ENCODE data around the gene EHMT1. TPM values are rescaled to one million over a fixed set of nuclear protein-coding genes. Genes with fewer than 3 reads are reported as not detected.

The EHMT1 gene
- total and polyA plus RNA-seq, 2 experiments from 2014 or later, result 162 to 177 TPM

- ATAC-seq, result peak; percentile 8
- H3K9me3 Mint-ChIP-seq, result no peaks in the 10 kb centered on the region
- Histone ChIP-seq H2AFZ (no peak overlapping the region), H3K4me3 (no peak overlapping the region), H3K27ac (ENCODE audit: low read depth) (peak overlapping the region; percentile 87), H3K9me2 (ENCODE audit: insufficient read depth) (no peaks in the 10 kb centered on the region), H4K20me1 (replicated peaks; ENCODE audit: insufficient read depth) (0 out of 2 replicates have a peak, but pooled peaks cover 4% of the 10 kb centered on the region), H3K27me3 (ENCODE audit: insufficient read depth) (no peaks in the 10 kb centered on the region), H3K36me3 (ENCODE audit: insufficient read depth) (no peaks in the 10 kb centered on the region; the same call in 1 of the 2 replicates), H3K4me1 (ENCODE audit: insufficient read depth) (peaks cover 51% of the 10 kb centered on the region), H3K4me2 (peak overlapping the region; percentile 60), H3F3A (replicated peaks; ENCODE audit: low read depth) (peaks cover 10% of the 10 kb centered on the region), H3K79me2 (replicated peaks; ENCODE audit: insufficient read depth) (peaks cover 94% of the 10 kb centered on the region)
- 0 out of 2 replicates have a peak overlapping the region, but pooled peaks have one; percentile 12 for H3K27ac Mint-ChIP-seq
- peak; percentile 43 for DNase-seq (ENCODE audit: low spot score)
- H3K4me3 Mint-ChIP-seq, result no peak overlapping the region
- peaks cover 14% of the 10 kb centered on the region for H3K36me3 Mint-ChIP-seq (ENCODE audit: low read depth)
- H3K27me3 Mint-ChIP-seq (ENCODE audit: insufficient read depth, low read depth, poor library complexity), result peaks cover 4% of the 10 kb centered on the region
- H3K4me1 Mint-ChIP-seq, result peaks cover 53% of the 10 kb centered on the region
- TF ChIP-seq, protein P1, sequence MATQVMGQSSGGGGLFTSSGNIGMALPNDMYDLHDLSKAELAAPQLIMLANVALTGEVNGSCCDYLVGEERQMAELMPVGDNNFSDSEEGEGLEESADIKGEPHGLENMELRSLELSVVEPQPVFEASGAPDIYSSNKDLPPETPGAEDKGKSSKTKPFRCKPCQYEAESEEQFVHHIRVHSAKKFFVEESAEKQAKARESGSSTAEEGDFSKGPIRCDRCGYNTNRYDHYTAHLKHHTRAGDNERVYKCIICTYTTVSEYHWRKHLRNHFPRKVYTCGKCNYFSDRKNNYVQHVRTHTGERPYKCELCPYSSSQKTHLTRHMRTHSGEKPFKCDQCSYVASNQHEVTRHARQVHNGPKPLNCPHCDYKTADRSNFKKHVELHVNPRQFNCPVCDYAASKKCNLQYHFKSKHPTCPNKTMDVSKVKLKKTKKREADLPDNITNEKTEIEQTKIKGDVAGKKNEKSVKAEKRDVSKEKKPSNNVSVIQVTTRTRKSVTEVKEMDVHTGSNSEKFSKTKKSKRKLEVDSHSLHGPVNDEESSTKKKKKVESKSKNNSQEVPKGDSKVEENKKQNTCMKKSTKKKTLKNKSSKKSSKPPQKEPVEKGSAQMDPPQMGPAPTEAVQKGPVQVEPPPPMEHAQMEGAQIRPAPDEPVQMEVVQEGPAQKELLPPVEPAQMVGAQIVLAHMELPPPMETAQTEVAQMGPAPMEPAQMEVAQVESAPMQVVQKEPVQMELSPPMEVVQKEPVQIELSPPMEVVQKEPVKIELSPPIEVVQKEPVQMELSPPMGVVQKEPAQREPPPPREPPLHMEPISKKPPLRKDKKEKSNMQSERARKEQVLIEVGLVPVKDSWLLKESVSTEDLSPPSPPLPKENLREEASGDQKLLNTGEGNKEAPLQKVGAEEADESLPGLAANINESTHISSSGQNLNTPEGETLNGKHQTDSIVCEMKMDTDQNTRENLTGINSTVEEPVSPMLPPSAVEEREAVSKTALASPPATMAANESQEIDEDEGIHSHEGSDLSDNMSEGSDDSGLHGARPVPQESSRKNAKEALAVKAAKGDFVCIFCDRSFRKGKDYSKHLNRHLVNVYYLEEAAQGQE (IDR thresholded peaks at IDR 0.05; ENCODE audit: unreplicated experiment), result no peak
- TF ChIP-seq STAT1 (IDR thresholded peaks at IDR 0.05; ENCODE audit: unreplicated experiment) (no peak), CTCF (conservative IDR thresholded peaks at IDR 0.05; ENCODE audit: low read depth in 2 of 2) (no peak), ZNF331 (CRISPR knock-in tag; IDR thresholded peaks at IDR 0.05; ENCODE audit: low read depth) (no peak), NANOG (IDR thresholded peaks at IDR 0.05; ENCODE audit: borderline replicate concordance) (no peak), POLR2AphosphoS5 (IDR thresholded peaks at IDR 0.05; ENCODE audit: low read depth) (no peak), JUNB (IDR thresholded peaks at IDR 0.05; ENCODE audit: unreplicated experiment) (no peak)
- TF ChIP-seq, protein P2, sequence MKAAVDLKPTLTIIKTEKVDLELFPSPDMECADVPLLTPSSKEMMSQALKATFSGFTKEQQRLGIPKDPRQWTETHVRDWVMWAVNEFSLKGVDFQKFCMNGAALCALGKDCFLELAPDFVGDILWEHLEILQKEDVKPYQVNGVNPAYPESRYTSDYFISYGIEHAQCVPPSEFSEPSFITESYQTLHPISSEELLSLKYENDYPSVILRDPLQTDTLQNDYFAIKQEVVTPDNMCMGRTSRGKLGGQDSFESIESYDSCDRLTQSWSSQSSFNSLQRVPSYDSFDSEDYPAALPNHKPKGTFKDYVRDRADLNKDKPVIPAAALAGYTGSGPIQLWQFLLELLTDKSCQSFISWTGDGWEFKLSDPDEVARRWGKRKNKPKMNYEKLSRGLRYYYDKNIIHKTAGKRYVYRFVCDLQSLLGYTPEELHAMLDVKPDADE (IDR thresholded peaks at IDR 0.05), result no peak
Measured at GRCh38 chr9:137663584-137663983, 44.8 kb downstream of the EHMT1 start.

- Histone ChIP-seq H3K4me3 (peak overlapping the region; percentile 18; the same call in 1 of the 2 replicates), H3K27me3 (ENCODE audit: insufficient read depth) (no peaks in the 10 kb centered on the region), H3K27ac (ENCODE audit: low read depth) (peak overlapping the region; percentile 95), H3K4me1 (ENCODE audit: insufficient read depth) (peaks cover 55% of the 10 kb centered on the region), H4K20me1 (replicated peaks; ENCODE audit: insufficient read depth) (no peaks in the 10 kb centered on the region), H2AFZ (no peak overlapping the region), H3K36me3 (ENCODE audit: insufficient read depth) (no peaks in the 10 kb centered on the region; the same call in 1 of the 2 replicates), H3K4me2 (peak overlapping the region; percentile 69; the same call in 1 of the 2 replicates), H3F3A (replicated peaks; ENCODE audit: low read depth) (peaks cover 11% of the 10 kb centered on the region), H3K79me2 (replicated peaks; ENCODE audit: insufficient read depth) (peaks cover 90% of the 10 kb centered on the region), H3K9me2 (ENCODE audit: insufficient read depth) (no peaks in the 10 kb centered on the region)
- peak; percentile 15 for ATAC-seq
- DNase-seq (ENCODE audit: low spot score), result peak; percentile 60
- TF ChIP-seq NANOG (IDR thresholded peaks at IDR 0.05; ENCODE audit: borderline replicate concordance), result 0 out of 2 replicates have a peak, but pooled peaks have one; percentile 2
- TF ChIP-seq POLR2AphosphoS5 (IDR thresholded peaks at IDR 0.05; ENCODE audit: low read depth), result no peak
- H3K9me3 Mint-ChIP-seq, result no peaks in the 10 kb centered on the region
- H3K36me3 Mint-ChIP-seq (ENCODE audit: low read depth), result peaks cover 25% of the 10 kb centered on the region
- H3K4me3 Mint-ChIP-seq, result peak overlapping the region; percentile 20
- H3K27me3 Mint-ChIP-seq (ENCODE audit: insufficient read depth, low read depth, poor library complexity), result peaks cover 9% of the 10 kb centered on the region
- H3K4me1 Mint-ChIP-seq, result peaks cover 64% of the 10 kb centered on the region
- peak overlapping the region; percentile 91 for H3K27ac Mint-ChIP-seq
Measured at GRCh38 chr9:137664676-137665075, 45.9 kb downstream of the EHMT1 start.
